H9 (cell line): Measurements from ENCODE around the gene TRMT112. TPM values are rescaled to one million over a fixed set of nuclear protein-coding genes. Genes with fewer than 3 reads are reported as not detected.

Source experiments
- DNase-seq: peaks from one replicate; pipeline ENCODE4 v3.0.0-alpha.2; 2017
- H2AFZ ChIP-seq: one replicate; pipeline ENCODE4 v1.6.1; 2013; ENCODE audit warnings: mild to moderate bottlenecking, low read length, control low read depth, moderate library complexity
- H2AK5ac ChIP-seq: 2 replicates; pipeline ENCODE4 v1.6.1; 2013; ENCODE audit warnings: low read length, control low read depth, mixed read lengths; ENCODE audit not compliant: insufficient read length
- H2BK120ac ChIP-seq: one replicate; pipeline ENCODE4 v1.6.1; 2013; ENCODE audit warnings: low read depth, mild to moderate bottlenecking, low read length, control low read depth, inconsistent platforms; ENCODE audit not compliant: poor library complexity, severe bottlenecking
- H2BK12ac ChIP-seq: 2 replicates; pipeline ENCODE4 v1.6.1; 2013; ENCODE audit warnings: low read length, control low read depth, mixed read lengths, low read depth; ENCODE audit not compliant: insufficient read length
- H2BK15ac ChIP-seq: 2 replicates; pipeline ENCODE4 v1.6.1; 2013; ENCODE audit warnings: low read depth, low read length, control low read depth
- H2BK20ac ChIP-seq: one replicate; pipeline ENCODE4 v1.6.1; 2013; ENCODE audit warnings: low read depth, mild to moderate bottlenecking, low read length, control low read depth, inconsistent platforms; ENCODE audit not compliant: poor library complexity, severe bottlenecking
- H2BK5ac ChIP-seq: 2 replicates; pipeline ENCODE4 v1.6.1; 2013; ENCODE audit warnings: low read length, control low read depth, mixed read lengths; ENCODE audit not compliant: insufficient read length
- H3K14ac ChIP-seq: 2 replicates; pipeline ENCODE4 v1.6.1; 2013; ENCODE audit warnings: low read length, control low read depth; ENCODE audit not compliant: insufficient read depth
- H3K18ac ChIP-seq: 2 replicates; pipeline ENCODE4 v1.6.1; 2013; ENCODE audit warnings: low read depth, mild to moderate bottlenecking, mixed read lengths, low read length, control low read depth; ENCODE audit not compliant: insufficient read length
- H3K23ac ChIP-seq: 2 replicates; pipeline ENCODE4 v1.6.1; 2013; ENCODE audit warnings: low read length, control low read depth, mixed read lengths, low read depth; ENCODE audit not compliant: insufficient read length
- H3K23me2 ChIP-seq: 2 replicates; pipeline ENCODE4 v1.6.1; 2013; ENCODE audit warnings: low read depth, mild to moderate bottlenecking, mixed read lengths, low read length, control low read depth; ENCODE audit not compliant: insufficient read length, poor library complexity, severe bottlenecking
- H3K27ac ChIP-seq: 2 replicates; pipeline ENCODE4 v1.5.1; 2013; ENCODE audit warnings: low read length, control low read depth, mixed read lengths, low read depth; ENCODE audit not compliant: insufficient read length
- H3K27me3 ChIP-seq: 2 replicates; pipeline ENCODE4 v1.6.1; 2013; ENCODE audit warnings: low read length, control low read depth, inconsistent platforms; ENCODE audit not compliant: insufficient read depth
- H3K4ac ChIP-seq: 2 replicates; pipeline ENCODE4 v1.6.1; 2013; ENCODE audit warnings: low read depth, mild to moderate bottlenecking, control low read depth, inconsistent platforms, low read length, moderate library complexity
- H3K4me1 ChIP-seq: 2 replicates; pipeline ENCODE4 v1.6.1; 2013; ENCODE audit warnings: low read length, control low read depth, inconsistent platforms; ENCODE audit not compliant: insufficient read depth
- H3K4me2 ChIP-seq: 2 replicates; pipeline ENCODE4 v1.6.1; 2013; ENCODE audit warnings: low read length, control low read depth, mixed read lengths; ENCODE audit not compliant: insufficient read length, insufficient read depth
- H3K56ac ChIP-seq: 2 replicates; pipeline ENCODE4 v1.6.1; 2013; ENCODE audit warnings: low read depth, mild to moderate bottlenecking, mixed read lengths, low read length, control low read depth; ENCODE audit not compliant: insufficient read length
- H3K79me1 ChIP-seq: 2 replicates; pipeline ENCODE4 v1.6.1; 2013; ENCODE audit warnings: low read depth, mild to moderate bottlenecking, moderate library complexity, low read length, control low read depth, inconsistent platforms; ENCODE audit not compliant: insufficient read depth, poor library complexity, severe bottlenecking
- H3K79me2 ChIP-seq: 2 replicates; pipeline ENCODE4 v1.6.1; 2013; ENCODE audit warnings: low read length, control low read depth, inconsistent platforms; ENCODE audit not compliant: insufficient read depth
- H3K9ac ChIP-seq: 2 replicates; pipeline ENCODE4 v1.6.1; 2013; ENCODE audit warnings: low read length, control low read depth, mixed read lengths; ENCODE audit not compliant: insufficient read length; ENCODE audit errors: extremely low read depth
- H3K9me3 ChIP-seq: one replicate; pipeline ENCODE4 v1.6.1; 2013; ENCODE audit warnings: low read depth, low read length, inconsistent platforms; ENCODE audit not compliant: control insufficient read depth
- H3T11ph ChIP-seq: one replicate; pipeline ENCODE4 v1.6.1; 2013; ENCODE audit warnings: mild to moderate bottlenecking, low read length, control low read depth, inconsistent platforms
- H4K20me1 ChIP-seq: one replicate; pipeline ENCODE4 v1.6.1; 2013; ENCODE audit not compliant: control insufficient read depth, insufficient read length, insufficient read depth
- H4K5ac ChIP-seq: 2 replicates; pipeline ENCODE4 v1.6.1; 2013; ENCODE audit warnings: low read depth, mild to moderate bottlenecking, mixed read lengths, low read length, control low read depth; ENCODE audit not compliant: insufficient read length
- H4K8ac ChIP-seq: replicated peaks from 2 replicates; pipeline ENCODE4 v1.6.1; 2013; ENCODE audit warnings: low read length, control low read depth, mixed read lengths, low read depth; ENCODE audit not compliant: insufficient read length
- H4K91ac ChIP-seq: 2 replicates; pipeline ENCODE4 v1.6.1; 2013; ENCODE audit warnings: low read depth, mild to moderate bottlenecking, moderate library complexity, mixed read lengths, low read length, control low read depth; ENCODE audit not compliant: insufficient read length
- H3K27ac Mint-ChIP-seq, 3 experiments: 2 replicates in 2 of 3; 3 replicates in 1 of 3; pipeline ENCODE4 v1.8.0; 2020 to 2021; ENCODE audit warnings: mixed read lengths in 3 of 3, mild to moderate bottlenecking in 1 of 3, moderate library complexity in 1 of 3
- H3K27me3 Mint-ChIP-seq: 2 replicates; pipeline ENCODE4 v1.8.0; 2021; ENCODE audit warnings: low read depth, mild to moderate bottlenecking, moderate library complexity, mixed read lengths
- H3K36me3 Mint-ChIP-seq, 3 experiments: 2 replicates in 2 of 3; 3 replicates in 1 of 3; pipeline ENCODE4 v1.8.0; 2020 to 2021; ENCODE audit warnings: low read depth in 3 of 3, mixed read lengths in 3 of 3; ENCODE audit not compliant: insufficient read depth in 1 of 3
- H3K4me1 Mint-ChIP-seq, 2 experiments: 2 replicates each; pipeline ENCODE4 v1.8.0; 2020; ENCODE audit warnings: mixed read lengths in 2 of 2
- H3K4me3 Mint-ChIP-seq, 2 experiments: 2 replicates in 1 of 2; 3 replicates in 1 of 2; pipeline ENCODE4 v1.8.0; 2020 to 2021; ENCODE audit warnings: mild to moderate bottlenecking in 2 of 2, mixed read lengths in 2 of 2, moderate library complexity in 1 of 2
- H3K9me3 Mint-ChIP-seq, 2 experiments: 2 replicates in 1 of 2; 3 replicates in 1 of 2; pipeline ENCODE4 v1.8.0; 2020; ENCODE audit warnings: mild to moderate bottlenecking in 2 of 2, mixed read lengths in 2 of 2, moderate library complexity in 1 of 2
- CTCF ChIP-seq: fragments of 200-600 bp; sonication (generic); conservative IDR thresholded peaks from 3 replicates; pipeline ENCODE4 v1.8.0; 2021; ENCODE audit warnings: antibody characterized with exemption, mild to moderate bottlenecking
- WGBS: extraction: QIAGEN DNeasy Blood & Tissue Kit; methylation state at CpG from one replicate; pipeline ENCODE4 v1.1.7; 2013; ENCODE audit warnings: missing lambda C conversion rate, low lambda C conversion rate, mixed read lengths; ENCODE audit not compliant: insufficient read length; ENCODE audit errors: extremely low coverage; 5-methylcytosine and 5-hydroxymethylcytosine counted together
- total RNA-seq: library from RNA; stranded (reverse); gene quantifications from 2 replicates; pipeline ENCODE4 v1.2.1, GENCODE V29; 2021

TRMT112 gene
- total RNA-seq, 1 experiment from 2014 or later: 315 TPM

GRCh38 chr11:64291752-64292459, 25.5 kb downstream of the TRMT112 start:
- Histone ChIP-seq H3K18ac (no peak overlapping the region), H3K4me2 (peak overlapping the region; percentile 58), H3K23ac (no peak overlapping the region), H4K91ac (no peak overlapping the region), H3K4ac (no peak overlapping the region), H2AFZ (no peak overlapping the region), H2BK15ac (no peak overlapping the region), H2BK5ac (no peak overlapping the region), H4K20me1 (no peaks in the 10 kb centered on the region), H3K79me1 (no peaks in the 10 kb centered on the region), H3K27ac (no peak overlapping the region), H3K79me2 (no peaks in the 10 kb centered on the region), H2AK5ac (no peak overlapping the region), H4K8ac (no peak overlapping the region), H3K23me2 (peaks cover 3% of the 10 kb centered on the region), H3K4me1 (no peaks in the 10 kb centered on the region), H2BK20ac (no peak overlapping the region), H3K27me3 (peaks cover 63% of the 10 kb centered on the region), H3K56ac (no peak overlapping the region), H3K14ac (no peak overlapping the region; the same call in 1 of the 2 replicates), H3K9me3 (no peaks in the 10 kb centered on the region), H3T11ph (no peak overlapping the region), H2BK120ac (no peak overlapping the region), H2BK12ac (no peak overlapping the region), H3K9ac (no peak overlapping the region), H4K5ac (no peak overlapping the region)
- TF ChIP-seq CTCF: no peak
- Mint-ChIP-seq H3K36me3 (peaks cover 0 to 2% (median 0%) of the 10 kb centered on the region in 3 experiments; a peak in 3 of 7 replicates), H3K4me1 (peaks cover 4 to 10% of the 10 kb centered on the region in 2 experiments), H3K4me3 (peak overlapping the region; percentile 47 to 77; a peak in 2 of 5 replicates), H3K27me3 (peaks cover 78% of the 10 kb centered on the region), H3K27ac (no peak overlapping the region), H3K9me3 (no peaks in the 10 kb centered on the region; a peak in 2 of 5 replicates)
- no peak for DNase-seq
- WGBS: no CpG with 5 or more reads among the region's 96 CpGs
